ENCODE results near the gene EFNA5.
"Not testable (repeated sequence)": the region's sequence is repeated elsewhere in the genome, so short reads cannot be mapped to it uniquely, and the experiment has no call there.

Gene EFNA5

GRCh38 chr5:107352576-107352975 lies 318.2 kb downstream of the EFNA5 start:
- no peak for DNase-seq

DNA sequence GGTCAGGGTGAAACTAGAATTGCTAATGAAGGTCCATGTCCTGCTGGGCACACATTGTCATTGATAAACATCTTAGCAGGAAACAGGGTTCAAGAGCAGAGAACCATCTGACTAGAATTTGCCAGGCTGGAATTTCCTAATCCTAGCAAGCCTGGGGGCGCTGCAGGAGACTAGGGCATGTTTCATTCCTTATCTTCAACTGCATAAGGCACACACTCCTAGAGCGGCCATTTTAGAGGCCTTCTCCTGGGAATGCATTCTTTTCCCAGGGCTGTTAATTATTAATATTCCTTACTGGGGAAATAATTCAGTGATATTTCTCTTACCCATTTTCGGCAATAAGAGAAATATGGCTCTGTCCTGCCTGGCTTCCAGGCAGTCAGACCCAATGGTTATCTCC lies 324.2 kb downstream of the EFNA5 start:
- not testable (repeated sequence) for DNase-seq

- DNase-seq = no peak
Measured at GRCh38 chr5:107342371-107342770, 328.4 kb downstream of the EFNA5 start.

- no peak for DNase-seq
Measured at GRCh38 chr5:107341376-107342084, 329.2 kb downstream of the EFNA5 start.

DNA sequence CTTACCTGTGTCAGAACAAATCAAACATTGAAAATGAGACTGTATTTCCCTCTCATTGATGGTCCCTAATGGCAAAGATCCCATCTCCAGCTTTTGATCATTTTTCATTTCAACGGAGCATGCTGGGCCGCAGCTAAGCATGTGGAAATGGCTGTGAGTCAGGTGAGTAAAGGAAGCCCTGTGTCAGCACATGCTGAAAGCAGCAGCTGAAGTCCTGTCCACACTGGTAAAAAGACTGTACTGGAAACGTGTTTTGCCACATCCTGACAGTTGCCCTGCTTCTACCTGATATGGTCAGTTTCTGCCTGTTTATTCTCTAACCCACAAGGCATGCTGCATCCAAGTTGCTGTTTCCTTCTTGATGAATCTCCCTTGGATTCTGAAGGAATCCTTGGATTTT lies 330.1 kb downstream of the EFNA5 start:
- DNase-seq = no peak

DNA sequence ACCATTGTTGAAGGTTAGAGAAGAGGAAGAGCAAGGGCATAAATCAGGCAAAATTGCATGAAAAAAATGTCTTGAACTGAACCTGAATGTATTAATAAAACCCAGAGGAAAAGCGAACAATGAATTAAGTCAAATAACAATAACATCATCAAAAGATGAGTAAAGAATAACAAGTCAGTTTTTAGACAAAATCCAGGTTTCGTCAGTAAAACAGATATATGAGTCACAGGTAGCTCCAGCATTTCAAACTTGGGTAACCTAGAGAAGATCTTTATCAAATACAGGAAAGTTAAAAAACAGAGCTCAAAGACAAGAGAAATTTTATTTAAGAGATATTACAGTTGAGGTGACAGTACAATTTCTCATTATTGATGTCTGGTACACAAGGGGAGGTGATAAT lies 332.4 kb downstream of the EFNA5 start:
- no peak for DNase-seq

DNA sequence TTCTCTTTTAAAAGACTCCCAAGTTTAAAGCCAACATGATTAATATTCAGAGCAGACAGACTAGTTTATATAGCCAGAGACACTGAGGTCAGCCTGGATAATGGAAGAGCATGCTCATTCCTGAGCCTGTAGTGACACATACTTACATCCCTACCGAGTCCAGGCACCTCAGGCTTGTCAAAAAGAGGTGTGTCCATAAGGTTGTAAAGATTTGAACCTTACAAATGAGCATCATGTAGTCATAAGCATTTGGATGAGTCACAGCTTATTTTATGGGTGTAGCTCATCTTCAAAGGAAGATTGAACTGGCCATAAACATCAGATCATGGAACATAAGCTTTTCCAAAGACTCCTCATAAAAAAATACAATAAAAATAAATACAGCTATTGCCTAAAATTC lies 333.5 kb downstream of the EFNA5 start:
- DNase-seq = no peak

DNA sequence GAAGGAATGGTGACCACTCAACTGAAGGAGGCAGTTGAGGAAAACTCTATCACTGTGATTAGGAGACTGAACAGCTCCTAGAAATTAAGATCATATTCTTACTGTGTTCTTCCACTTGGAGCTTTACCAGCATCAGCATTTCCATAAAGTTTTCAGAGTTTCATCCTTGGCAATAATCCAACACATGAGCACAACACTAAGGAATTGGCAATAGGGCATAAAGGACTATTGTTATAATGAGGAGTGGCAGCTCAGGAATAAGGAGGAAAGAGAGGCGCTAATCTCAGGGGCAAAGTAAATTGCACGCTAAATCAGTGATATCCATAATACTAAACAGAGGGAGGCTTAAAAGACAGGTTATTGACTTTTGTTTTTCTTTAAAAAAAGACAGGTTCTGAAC lies 338.9 kb downstream of the EFNA5 start:
- no peak for DNase-seq

DNA sequence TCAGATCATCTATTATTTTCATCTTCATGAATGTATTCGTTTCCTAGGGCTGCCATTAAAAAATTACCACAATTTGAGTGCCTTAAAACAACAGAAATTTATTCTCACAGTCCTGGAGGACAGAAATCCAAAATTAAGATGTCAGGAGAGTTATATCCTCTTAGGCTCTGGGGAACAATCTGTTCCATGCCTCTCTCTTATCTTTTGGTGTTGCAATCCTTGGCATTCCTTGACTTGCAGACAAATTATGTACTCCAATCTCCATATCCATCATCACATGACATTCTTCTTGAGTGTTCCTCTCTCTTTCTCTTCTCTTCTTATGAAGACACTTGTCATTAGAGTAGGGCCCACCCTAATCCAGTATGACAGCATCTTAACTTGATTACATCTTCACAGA lies 339.4 kb downstream of the EFNA5 start:
- DNase-seq = no peak

- no peak for DNase-seq
Measured at GRCh38 chr5:107330903-107331302, 339.8 kb downstream of the EFNA5 start.

DNA sequence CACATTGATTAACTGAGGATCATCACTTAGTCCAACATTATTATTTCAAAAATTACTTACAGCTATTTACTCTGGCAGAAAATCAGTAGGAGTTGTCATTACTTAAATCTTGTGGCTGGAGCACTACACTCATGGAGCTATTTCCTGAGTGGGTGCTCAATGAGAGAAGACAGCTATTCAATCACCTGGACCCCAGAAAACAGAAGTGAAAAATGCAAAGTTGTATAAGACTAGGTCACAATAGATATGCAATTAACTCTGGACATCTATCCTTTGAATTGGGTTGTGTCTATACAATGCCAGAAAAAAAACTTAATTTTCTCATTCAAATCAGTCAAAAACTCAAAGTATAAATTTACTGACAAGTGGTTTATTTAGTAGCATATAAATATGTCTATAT lies 340.9 kb downstream of the EFNA5 start:
- DNase-seq = no peak

Data from stimulated activated CD8-positive, alpha-beta memory T cell treated with anti-CD3 and anti-CD28 coated beads, Interleukin-4, amount 100 ng/mL, for 48 hours (primary cell).